ENCODE data around the gene SEBOX.

GRCh38 chr17:28315846-28316705 is 48.9 kb downstream of the SEBOX start:
- TF ChIP-seq CTCF (IDR thresholded peaks at IDR 0.05) (no peak), POLR2A (IDR thresholded peaks at IDR 0.05) (no peak)

All from prostate gland (tissue), 2 donors.